Suprapubic skin (tissue), 4 donors: ENCODE results near the gene CRYBA2.

Experiments used
- CTCF ChIP-seq, 2 donors: fragments of 200-600 bp in 1 of 2; fragments of 450-650 bp in 1 of 2; sonication (generic) in 1 of 2; IDR thresholded peaks; one replicate each; pipeline ENCODE4 v1.5.1; 2016 to 2019; ENCODE audit warnings: antibody characterized with exemption in 2 of 2, mild to moderate bottlenecking in 1 of 2, moderate library complexity in 1 of 2
- EP300 ChIP-seq: sonication (generic); formaldehyde crosslinking; IDR thresholded peaks from one replicate; pipeline ENCODE4 v1.6.1; 2017; ENCODE audit warnings: antibody characterized with exemption
- POLR2AphosphoS5 ChIP-seq, 3 donors: sonication (generic); formaldehyde crosslinking; IDR thresholded peaks; one replicate each; pipeline ENCODE4 v1.6.1; 2017; ENCODE audit warnings: antibody characterized with exemption in 3 of 3

DNA sequence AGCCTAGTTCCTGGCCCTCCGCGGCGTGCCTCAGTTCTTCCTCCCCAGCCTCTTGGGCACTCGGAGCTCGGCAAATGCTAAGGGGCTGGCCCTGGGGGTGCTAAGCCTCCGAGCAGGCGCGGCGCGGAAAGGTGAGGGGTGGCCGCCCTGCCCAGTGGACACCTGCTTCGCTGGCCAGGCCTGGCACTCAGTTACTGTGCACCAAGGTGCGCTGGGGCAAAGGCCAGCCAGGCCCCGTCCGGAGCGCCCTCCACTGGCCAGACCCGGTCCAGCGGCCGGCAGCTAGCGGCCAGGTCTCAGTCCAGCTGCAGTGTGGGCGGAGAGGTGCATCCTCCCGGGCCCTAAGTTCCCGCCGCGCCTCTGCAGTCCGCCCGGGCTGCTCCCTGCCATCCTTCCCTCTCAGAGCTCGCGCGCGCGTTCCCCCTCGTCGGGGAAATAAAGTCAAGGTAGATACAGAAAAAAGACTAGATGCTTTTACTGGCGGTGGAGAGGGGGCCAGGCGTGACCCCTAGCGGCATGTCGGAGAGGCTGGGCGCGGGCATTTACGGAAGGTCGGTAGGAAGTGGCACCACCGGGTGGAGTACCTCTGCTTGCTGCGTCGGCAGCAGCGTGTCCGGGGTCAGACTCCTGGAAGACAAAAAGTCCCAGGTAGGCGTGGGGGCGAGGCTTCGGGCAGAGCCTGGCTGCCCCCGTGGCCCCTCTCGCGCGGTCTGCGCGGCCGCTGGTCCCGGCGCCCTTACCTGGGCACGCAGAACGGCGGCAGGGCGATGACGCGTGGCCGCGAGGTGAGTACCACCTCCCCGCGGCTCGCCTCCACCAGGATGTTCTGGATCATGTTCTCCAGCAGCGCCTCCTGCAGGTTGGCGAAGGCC is 9.4 kb upstream of the CRYBA2 start:
- TF ChIP-seq CTCF (IDR thresholded peaks at IDR 0.05) (peak in 1 of 2 donors; percentile 62), EP300 (no peak), POLR2AphosphoS5 (IDR thresholded peaks at IDR 0.05) (no peak)
